Endothelial cell (in vitro differentiated cells): ENCODE measurements around the gene HRK. TPM values are rescaled to one million over a fixed set of nuclear protein-coding genes. Genes with fewer than 3 reads are reported as not detected.
A peak's percentile ranks its signal among the peaks of the same experiment; 100 is the strongest.
"Not testable (repeated sequence)": the region's sequence is repeated elsewhere in the genome, so short reads cannot be mapped to it uniquely, and the experiment has no call there.

Source experiments
- DNase-seq: peaks from one replicate; pipeline ENCODE4 v3.0.0; 2021; ENCODE audit warnings: low spot score
- H3K27ac Mint-ChIP-seq: one replicate; pipeline ENCODE4 v1.8.0; 2021; ENCODE audit warnings: mixed read lengths, inconsistent platforms; ENCODE audit not compliant: unreplicated experiment
- H3K27me3 Mint-ChIP-seq: one replicate; pipeline ENCODE4 v1.8.0; 2021; ENCODE audit warnings: mild to moderate bottlenecking, moderate library complexity, mixed read lengths, inconsistent platforms; ENCODE audit not compliant: unreplicated experiment
- H3K36me3 Mint-ChIP-seq: one replicate; pipeline ENCODE4 v1.8.0; 2021; ENCODE audit warnings: mild to moderate bottlenecking, low read depth, mixed read lengths, inconsistent platforms; ENCODE audit not compliant: unreplicated experiment
- H3K4me1 Mint-ChIP-seq: one replicate; pipeline ENCODE4 v1.8.0; 2021; ENCODE audit warnings: mild to moderate bottlenecking, mixed read lengths, inconsistent platforms; ENCODE audit not compliant: unreplicated experiment
- H3K4me3 Mint-ChIP-seq: one replicate; pipeline ENCODE4 v1.8.0; 2021; ENCODE audit warnings: mild to moderate bottlenecking, mixed read lengths, inconsistent platforms; ENCODE audit not compliant: unreplicated experiment
- H3K9me3 Mint-ChIP-seq: one replicate; pipeline ENCODE4 v1.8.0; 2021; ENCODE audit warnings: mixed read lengths, inconsistent platforms; ENCODE audit not compliant: unreplicated experiment
- total RNA-seq: library from RNA; stranded (reverse); fragmentation: NEBNext Ultra II Directional; extraction: Animal tissue kit (Norgen Biotek cat#: 25700); gene quantifications from one replicate; pipeline ENCODE4 v1.2.1, GENCODE V29; 2021; ENCODE audit not compliant: unreplicated experiment
- TF ChIP-seq, protein P1 (sequence below): fragments of 200-600 bp; sonication (generic); IDR thresholded peaks from one replicate; pipeline ENCODE4 v1.5.0; 2021; ENCODE audit warnings: antibody characterized with exemption; ENCODE audit not compliant: unreplicated experiment

The HRK gene
- total RNA-seq, 1 donor from 2014 or later, result 0.10 TPM

DNA sequence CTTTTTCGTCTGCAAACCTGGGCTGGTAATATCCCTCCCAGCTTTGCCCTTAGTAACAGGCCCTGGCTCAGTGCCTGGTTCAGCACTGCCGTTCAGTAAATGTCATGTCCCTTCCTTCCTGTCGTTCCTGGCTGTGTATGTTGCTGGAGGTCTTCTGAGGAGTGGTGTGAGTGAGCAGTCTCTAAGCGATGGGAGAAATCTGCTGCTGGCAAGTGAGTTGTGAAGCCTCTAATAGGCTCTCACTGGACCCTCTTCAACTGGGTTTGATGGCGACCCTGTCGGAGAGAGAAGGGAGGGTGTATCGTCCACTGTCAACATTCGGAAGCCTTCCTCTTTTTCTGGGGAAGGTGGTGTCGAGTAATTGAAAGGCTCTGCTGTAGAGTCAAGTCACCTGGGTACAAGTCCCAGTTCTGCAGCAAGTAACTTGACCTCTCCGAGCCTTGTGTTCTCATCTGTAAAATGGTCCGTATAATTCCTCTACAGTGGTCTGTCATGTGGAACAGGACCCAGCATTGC is 62.8 kb downstream of the HRK start:
- Mint-ChIP-seq H3K9me3 (no peaks in the 10 kb centered on the region), H3K4me1 (peaks cover 19% of the 10 kb centered on the region), H3K36me3 (no peaks in the 10 kb centered on the region), H3K27ac (peak overlapping the region; percentile 99), H3K27me3 (peaks cover 16% of the 10 kb centered on the region), H3K4me3 (peak overlapping the region; percentile 94)
- no peak for DNase-seq
- TF ChIP-seq, protein P1, sequence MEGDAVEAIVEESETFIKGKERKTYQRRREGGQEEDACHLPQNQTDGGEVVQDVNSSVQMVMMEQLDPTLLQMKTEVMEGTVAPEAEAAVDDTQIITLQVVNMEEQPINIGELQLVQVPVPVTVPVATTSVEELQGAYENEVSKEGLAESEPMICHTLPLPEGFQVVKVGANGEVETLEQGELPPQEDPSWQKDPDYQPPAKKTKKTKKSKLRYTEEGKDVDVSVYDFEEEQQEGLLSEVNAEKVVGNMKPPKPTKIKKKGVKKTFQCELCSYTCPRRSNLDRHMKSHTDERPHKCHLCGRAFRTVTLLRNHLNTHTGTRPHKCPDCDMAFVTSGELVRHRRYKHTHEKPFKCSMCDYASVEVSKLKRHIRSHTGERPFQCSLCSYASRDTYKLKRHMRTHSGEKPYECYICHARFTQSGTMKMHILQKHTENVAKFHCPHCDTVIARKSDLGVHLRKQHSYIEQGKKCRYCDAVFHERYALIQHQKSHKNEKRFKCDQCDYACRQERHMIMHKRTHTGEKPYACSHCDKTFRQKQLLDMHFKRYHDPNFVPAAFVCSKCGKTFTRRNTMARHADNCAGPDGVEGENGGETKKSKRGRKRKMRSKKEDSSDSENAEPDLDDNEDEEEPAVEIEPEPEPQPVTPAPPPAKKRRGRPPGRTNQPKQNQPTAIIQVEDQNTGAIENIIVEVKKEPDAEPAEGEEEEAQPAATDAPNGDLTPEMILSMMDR, result no peak

DNA sequence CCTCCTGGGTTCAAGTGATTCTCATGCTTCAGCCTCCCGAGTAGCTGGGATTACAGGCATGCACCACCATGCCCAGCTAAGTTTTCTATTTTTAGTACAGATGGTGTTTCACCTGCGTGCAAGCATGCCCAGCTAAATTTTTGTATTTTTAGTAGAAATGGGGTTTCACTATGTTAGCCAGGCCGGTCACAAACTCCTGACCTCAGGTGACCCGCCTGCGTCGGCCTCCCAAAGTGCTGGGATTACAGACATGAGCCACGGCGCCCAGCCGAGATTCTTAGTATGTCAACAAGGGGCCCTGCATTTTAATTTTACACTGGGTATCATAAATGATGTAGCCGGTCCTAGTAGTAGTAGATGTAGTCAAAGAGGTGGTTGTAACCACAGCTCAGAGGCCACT is 66.5 kb downstream of the HRK start:
- not testable (repeated sequence) for H3K36me3 Mint-ChIP-seq, H3K27ac Mint-ChIP-seq, DNase-seq, H3K4me1 Mint-ChIP-seq, H3K4me3 Mint-ChIP-seq, H3K9me3 Mint-ChIP-seq
- H3K27me3 Mint-ChIP-seq, result peaks cover 14% of the 10 kb centered on the region

DNA sequence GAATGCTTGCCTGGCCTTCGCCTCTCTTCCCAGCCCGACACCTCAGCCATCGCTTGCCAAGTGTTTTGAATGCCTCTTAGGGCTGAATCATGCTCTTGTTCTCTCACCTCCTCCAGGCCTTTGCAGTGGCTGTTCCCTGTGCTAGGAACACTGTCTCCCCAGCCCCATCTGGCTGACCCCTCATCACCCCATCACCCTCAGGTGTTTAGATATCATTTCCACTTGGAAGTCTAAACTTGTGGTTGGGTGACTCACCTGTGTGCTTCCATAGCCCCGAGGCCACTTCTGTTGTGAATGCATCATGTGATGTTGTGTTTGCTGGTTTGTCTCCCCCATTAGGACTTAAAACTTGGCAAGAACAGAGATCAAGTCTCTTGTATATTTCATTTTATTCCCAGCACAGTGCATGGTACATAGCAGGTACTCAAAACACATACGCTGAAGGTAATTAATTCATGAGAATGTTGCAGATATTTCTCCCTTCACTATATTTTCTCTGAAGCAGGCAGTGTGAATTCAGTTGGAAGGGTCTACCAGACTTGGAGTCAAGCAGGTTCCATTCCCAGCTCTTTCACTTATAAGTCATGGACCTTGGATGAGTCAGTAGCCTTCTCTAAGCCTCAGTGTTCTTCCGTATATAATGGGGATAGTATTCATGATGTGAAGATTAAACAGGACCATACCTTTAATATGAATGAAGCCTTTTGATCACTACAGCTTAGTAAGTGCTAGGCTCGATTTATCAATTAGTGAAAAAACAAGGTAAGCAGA is 67.8 kb downstream of the HRK start:
- no peak overlapping the region for H3K27ac Mint-ChIP-seq
- peaks cover 3% of the 10 kb centered on the region for H3K4me1 Mint-ChIP-seq
- H3K9me3 Mint-ChIP-seq, result no peaks in the 10 kb centered on the region
- no peaks in the 10 kb centered on the region for H3K36me3 Mint-ChIP-seq
- H3K27me3 Mint-ChIP-seq, result peaks cover 10% of the 10 kb centered on the region
- TF ChIP-seq, protein P1, result no peak
- H3K4me3 Mint-ChIP-seq, result peak overlapping the region; percentile 4
- DNase-seq, result no peak

DNA sequence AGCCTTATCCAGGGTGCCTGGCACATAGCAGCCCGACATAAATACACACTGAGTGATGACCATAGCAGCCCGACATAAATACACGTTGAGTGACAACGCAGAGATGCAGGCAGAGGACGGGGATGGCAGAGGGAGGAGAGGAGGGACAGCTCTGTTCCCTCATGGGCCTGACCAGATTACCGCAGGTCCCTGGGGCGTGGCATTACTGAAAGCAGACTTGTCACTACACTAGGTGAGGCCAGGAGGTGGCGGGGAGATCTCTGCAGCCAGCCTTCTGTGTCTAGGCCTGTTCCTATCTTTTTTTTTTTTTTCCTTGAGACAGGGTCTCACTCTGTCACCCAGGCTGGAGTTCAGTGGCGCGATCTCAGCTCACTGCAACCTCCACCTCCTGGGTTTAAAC is 69.0 kb downstream of the HRK start:
- H3K9me3 Mint-ChIP-seq, result no peaks in the 10 kb centered on the region
- DNase-seq, result no peak

DNA sequence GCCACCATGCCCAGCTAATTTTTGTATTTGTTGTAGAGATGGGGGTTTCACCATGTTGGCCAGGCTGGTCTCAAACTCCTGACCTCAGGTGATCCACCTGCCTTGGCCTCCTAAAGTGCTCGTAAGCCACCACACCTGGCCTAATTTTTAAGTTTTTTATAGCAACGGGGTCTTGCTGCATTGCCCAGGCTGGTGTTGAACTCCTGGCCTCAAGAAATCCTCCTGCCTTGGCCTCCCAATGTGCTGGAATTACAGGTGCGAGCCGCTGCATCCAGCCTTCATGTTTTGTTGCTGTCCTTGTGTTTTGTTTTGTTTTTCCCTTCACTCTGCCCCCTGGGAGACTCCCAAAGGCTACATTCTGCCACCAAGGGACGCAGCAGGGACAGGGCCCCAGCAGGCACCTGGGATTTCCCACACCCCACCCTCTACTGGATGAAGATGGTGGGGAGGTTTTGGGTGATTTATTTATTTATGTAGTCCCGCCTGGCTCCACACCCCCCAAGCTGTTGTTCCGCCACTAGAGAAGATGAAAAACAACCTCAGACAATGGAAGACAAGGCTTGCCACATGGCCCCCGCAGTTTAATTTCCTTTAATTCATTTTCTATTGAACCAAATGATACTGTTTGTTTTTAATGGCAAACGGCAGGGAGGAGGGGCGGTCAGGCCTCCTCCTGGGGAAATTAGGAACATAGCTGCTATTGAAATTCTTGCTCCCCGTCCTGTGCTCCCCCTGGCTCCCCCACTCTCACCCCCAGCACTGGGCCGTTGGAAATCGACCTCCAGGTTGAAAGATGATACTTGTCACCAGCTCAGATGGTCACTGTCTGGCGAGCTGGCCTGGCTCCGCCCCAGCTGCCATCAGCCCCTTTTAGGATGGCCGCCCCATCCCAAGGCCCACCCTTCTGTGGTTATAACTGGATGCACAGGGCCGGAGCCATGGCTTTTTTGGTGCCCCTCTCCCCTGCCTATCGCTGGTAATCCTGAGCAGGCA is 72.8 kb downstream of the HRK start:
- no peaks in the 10 kb centered on the region for H3K4me1 Mint-ChIP-seq
- H3K36me3 Mint-ChIP-seq, result no peaks in the 10 kb centered on the region
- H3K27ac Mint-ChIP-seq, result no peak overlapping the region
- H3K4me3 Mint-ChIP-seq, result no peak overlapping the region
- H3K9me3 Mint-ChIP-seq, result no peaks in the 10 kb centered on the region
- TF ChIP-seq, protein P1, result no peak
- no peaks in the 10 kb centered on the region for H3K27me3 Mint-ChIP-seq
- DNase-seq, result no peak

More for the DNA sequence above, 69.0 kb downstream of the HRK start:
- Mint-ChIP-seq H3K4me3 (no peak overlapping the region), H3K36me3 (no peaks in the 10 kb centered on the region), H3K27me3 (peaks cover 8% of the 10 kb centered on the region), H3K27ac (no peak overlapping the region), H3K4me1 (no peaks in the 10 kb centered on the region)
- TF ChIP-seq, protein P1, result no peak
